Measurements from ENCODE around the gene MAN1A1.

Gene MAN1A1

DNA sequence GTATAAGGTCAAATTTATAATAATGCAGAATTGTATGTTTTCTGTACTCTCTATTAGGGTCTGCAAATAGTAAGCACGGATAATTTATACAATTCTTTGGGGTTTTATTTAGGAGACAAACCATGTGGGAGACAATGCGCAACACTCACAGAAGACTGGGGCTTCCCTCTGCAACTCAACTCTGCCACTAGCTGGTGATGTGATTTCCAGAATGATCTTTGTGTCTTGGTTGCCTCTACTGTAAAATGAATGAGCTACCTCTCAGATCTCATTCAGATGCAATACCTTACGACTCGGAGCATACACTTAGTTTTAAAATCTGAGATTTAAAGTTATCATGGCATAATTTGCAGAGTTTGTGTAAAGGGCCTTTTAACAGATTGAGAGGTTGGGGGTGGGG, 6.4 kb downstream of the MAN1A1 start:
- DNase-seq (ENCODE audit: low spot score) = no peak
- TF ChIP-seq CTCF (IDR thresholded peaks at IDR 0.05; ENCODE audit: borderline replicate concordance, control extremely low read depth, extremely low read depth, insufficient read depth, missing control alignments) = peak; percentile 3
- in situ Hi-C loops (cut with MboI; ENCODE audit: low sequenced_read_pairs, unreplicated experiment) = loop anchor here (10.0 kb wide), 1 partner anchor 198 kb away; no protein-coding TSS in a partner anchor

GRCh38 chr6:119342430-119342829, 7.1 kb downstream of the MAN1A1 start:
- in situ Hi-C loops (cut with MboI; ENCODE audit: low sequenced_read_pairs, unreplicated experiment) = loop anchor here (10.0 kb wide), 1 partner anchor 198 kb away; no protein-coding TSS in a partner anchor
- DNase-seq (ENCODE audit: low spot score) = no peak
- TF ChIP-seq CTCF (IDR thresholded peaks at IDR 0.05; ENCODE audit: borderline replicate concordance, control extremely low read depth, extremely low read depth, insufficient read depth, missing control alignments) = no peak

DNA sequence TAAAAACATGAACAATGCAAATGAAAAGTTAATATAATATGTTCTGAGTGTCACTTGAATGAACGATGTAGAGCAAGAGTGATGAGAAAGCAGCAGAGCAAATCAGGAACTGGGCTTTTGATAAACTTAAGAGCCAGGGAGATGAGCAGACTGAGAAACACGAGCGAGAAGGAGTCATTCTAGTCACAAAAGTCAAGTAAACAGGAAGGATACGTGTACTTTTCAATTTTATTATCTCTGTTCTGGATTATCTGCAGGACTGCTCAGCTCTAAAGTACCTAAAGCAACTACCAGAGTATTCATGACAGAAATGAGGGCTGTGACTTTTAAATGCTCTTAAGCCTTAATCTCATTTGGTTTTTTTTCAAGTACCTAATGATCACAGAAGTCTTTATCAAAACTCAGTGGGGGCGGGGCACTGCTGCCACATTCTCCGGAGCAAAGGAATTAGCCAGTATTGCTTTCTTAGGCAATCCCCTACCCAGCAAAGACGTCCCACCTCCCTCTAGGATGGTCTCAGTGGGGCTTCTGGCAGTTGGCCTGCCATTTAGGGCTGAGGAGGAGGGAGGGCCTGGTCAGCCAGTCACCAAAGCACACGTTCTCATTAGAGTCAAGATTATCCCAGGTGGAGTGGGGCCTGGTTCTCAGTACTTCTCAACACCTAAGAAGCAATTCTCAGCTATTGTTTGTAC, 8.6 kb downstream of the MAN1A1 start:
- in situ Hi-C loops (cut with MboI; ENCODE audit: low sequenced_read_pairs, unreplicated experiment) = loop anchor here (10.0 kb wide), 1 partner anchor 196 kb away; no protein-coding TSS in a partner anchor
- no peak for TF ChIP-seq CTCF (IDR thresholded peaks at IDR 0.05; ENCODE audit: borderline replicate concordance, control extremely low read depth, extremely low read depth, insufficient read depth, missing control alignments)
- no peak for DNase-seq (ENCODE audit: low spot score)

DNA sequence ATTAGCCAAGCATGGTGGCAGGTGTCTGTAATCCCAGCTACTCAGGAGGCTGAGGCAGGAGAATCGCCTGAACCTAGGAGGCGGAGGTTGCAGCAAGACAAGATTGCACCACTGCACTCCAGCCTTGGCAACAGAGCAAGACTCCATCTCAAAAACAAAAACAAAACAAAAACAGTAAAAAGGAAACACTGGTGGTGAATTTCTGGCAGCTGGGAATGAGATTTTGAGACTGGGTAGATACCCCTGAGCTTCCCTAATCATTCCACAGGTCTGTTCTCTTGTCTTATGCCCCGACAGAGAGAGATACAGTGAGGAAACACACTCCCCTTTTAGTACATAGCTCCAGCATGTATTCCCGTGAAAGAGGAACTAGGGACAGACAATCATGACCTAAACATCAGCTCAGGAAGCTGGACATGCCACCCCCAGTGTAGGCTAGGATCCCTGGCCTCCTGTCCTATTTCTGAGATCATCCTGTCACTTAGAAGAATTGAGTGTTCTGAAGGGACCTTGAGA, 9.6 kb downstream of the MAN1A1 start:
- TF ChIP-seq CTCF (IDR thresholded peaks at IDR 0.05; ENCODE audit: borderline replicate concordance, control extremely low read depth, extremely low read depth, insufficient read depth, missing control alignments) = no peak
- in situ Hi-C loops (cut with MboI; ENCODE audit: low sequenced_read_pairs, unreplicated experiment) = loop anchor here (10.0 kb wide), 1 partner anchor 195 kb away; no protein-coding TSS in a partner anchor
- no peak for DNase-seq (ENCODE audit: low spot score)

- TF ChIP-seq CTCF (IDR thresholded peaks at IDR 0.05; ENCODE audit: borderline replicate concordance, control extremely low read depth, extremely low read depth, insufficient read depth, missing control alignments) = no peak
- DNase-seq (ENCODE audit: low spot score) = no peak
- in situ Hi-C loops (cut with MboI; ENCODE audit: low sequenced_read_pairs, unreplicated experiment) = no loop called here
These were observed 11.8 kb downstream of the MAN1A1 start for GRCh38 chr6:119337762-119338161.

- no peak for TF ChIP-seq CTCF (IDR thresholded peaks at IDR 0.05; ENCODE audit: borderline replicate concordance, control extremely low read depth, extremely low read depth, insufficient read depth, missing control alignments)
- no peak for DNase-seq (ENCODE audit: low spot score)
- in situ Hi-C loops (cut with MboI; ENCODE audit: low sequenced_read_pairs, unreplicated experiment) = no loop called here
These were observed 12.3 kb downstream of the MAN1A1 start for GRCh38 chr6:119337252-119337651.

All from GM13976 (cell line).